ENCODE measurements around the gene CEP112. TPM values are rescaled to one million over a fixed set of nuclear protein-coding genes. Genes with fewer than 3 reads are reported as not detected.

CEP112 gene
- total RNA-seq, 6 experiments from 2014 or later: 5.3 to 7.7 (median 6.9) TPM

DNA sequence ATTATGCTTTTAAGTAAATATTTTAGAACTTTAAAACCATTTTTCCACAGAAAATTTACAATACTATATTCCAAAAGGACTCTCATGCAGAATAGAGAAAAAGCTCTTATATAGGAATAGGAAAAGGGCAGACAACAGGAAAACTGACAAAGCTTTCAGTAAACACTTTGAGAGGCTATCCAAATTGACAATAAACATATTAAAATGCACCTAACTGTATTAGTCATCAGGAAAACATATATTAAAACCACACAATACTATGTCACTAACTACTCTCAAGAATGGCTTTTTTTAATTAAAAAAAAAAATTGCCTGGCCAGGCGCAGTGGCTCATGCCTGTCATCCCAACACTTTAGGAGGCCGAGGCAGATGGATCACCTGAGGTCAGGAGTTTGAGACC is 77.3 kb downstream of the CEP112 start:
- no peak overlapping the region for H3K27ac Mint-ChIP-seq
- no peak for DNase-seq
- no peak overlapping the region for H3K4me3 Mint-ChIP-seq
- no peaks in the 10 kb centered on the region; the same call in 1 of the 2 replicates for H3K9me3 Mint-ChIP-seq
- H3K4me1 Mint-ChIP-seq (ENCODE audit: low read depth): peaks cover 16% of the 10 kb centered on the region
- H3K27me3 Mint-ChIP-seq (ENCODE audit: insufficient read depth): no peaks in the 10 kb centered on the region
- no peak for TF ChIP-seq CTCF (IDR thresholded peaks at IDR 0.05)
- H3K36me3 Mint-ChIP-seq (ENCODE audit: low read depth): no peaks in the 10 kb centered on the region

DNA sequence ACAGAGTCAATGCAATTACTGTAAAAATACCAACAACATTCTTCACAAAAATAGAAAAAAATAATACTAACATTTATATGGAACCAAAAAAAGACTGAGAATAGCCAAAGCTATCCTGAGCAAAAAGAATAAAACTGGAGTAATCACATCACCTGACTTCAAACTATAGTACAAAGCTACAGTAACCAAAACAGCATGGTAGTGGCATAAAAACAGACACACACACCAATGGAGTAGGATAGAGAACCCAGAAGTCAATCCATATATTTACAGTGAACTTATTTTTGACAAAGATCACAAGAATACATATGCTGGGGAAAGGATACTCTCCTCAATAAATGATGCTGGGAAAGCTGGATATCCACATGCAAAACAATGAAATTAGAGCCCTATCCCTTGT is 84.2 kb downstream of the CEP112 start:
- H3K4me3 Mint-ChIP-seq: no peak overlapping the region
- no peaks in the 10 kb centered on the region for H3K27me3 Mint-ChIP-seq (ENCODE audit: insufficient read depth)
- TF ChIP-seq CTCF (IDR thresholded peaks at IDR 0.05): no peak
- H3K9me3 Mint-ChIP-seq: peaks cover 7% of the 10 kb centered on the region; the same call in 1 of the 2 replicates
- H3K4me1 Mint-ChIP-seq (ENCODE audit: low read depth): no peaks in the 10 kb centered on the region
- H3K27ac Mint-ChIP-seq: no peak overlapping the region
- DNase-seq: no peak
- peaks cover 12% of the 10 kb centered on the region for H3K36me3 Mint-ChIP-seq (ENCODE audit: low read depth)

GRCh38 chr17:66098040-66098439 is 93.9 kb downstream of the CEP112 start:
- peaks cover 10% of the 10 kb centered on the region for H3K4me1 Mint-ChIP-seq (ENCODE audit: low read depth)
- no peak for TF ChIP-seq CTCF (IDR thresholded peaks at IDR 0.05)

DNA sequence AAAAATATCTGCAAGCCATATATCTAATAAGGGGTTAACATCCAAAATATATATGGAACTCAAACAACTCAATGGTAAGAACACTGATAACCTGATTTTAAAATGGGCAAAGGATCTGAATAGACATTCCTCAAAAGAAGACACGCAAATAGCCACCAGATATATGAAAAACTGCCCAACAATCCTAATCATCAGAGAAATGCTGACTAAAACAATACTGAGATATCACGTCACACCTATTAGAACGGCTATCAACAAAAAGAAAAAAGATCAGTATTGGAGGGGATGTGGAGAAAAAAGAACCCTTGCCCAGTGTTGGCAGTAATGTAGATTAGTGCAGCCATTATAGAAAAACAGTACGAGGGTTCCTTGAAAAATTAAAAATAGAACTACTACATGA is 97.2 kb downstream of the CEP112 start:
- Mint-ChIP-seq H3K4me3 (no peak overlapping the region), H3K27ac (no peak overlapping the region), H3K4me1 (ENCODE audit: low read depth) (peaks cover 10% of the 10 kb centered on the region), H3K36me3 (ENCODE audit: low read depth) (peaks cover 22% of the 10 kb centered on the region), H3K27me3 (ENCODE audit: insufficient read depth) (no peaks in the 10 kb centered on the region), H3K9me3 (peaks cover 1% of the 10 kb centered on the region; the same call in 1 of the 2 replicates)
- no peak for DNase-seq
- TF ChIP-seq CTCF (IDR thresholded peaks at IDR 0.05): no peak

More at GRCh38 chr17:66098040-66098439, 93.9 kb downstream of the CEP112 start:
- H3K36me3 Mint-ChIP-seq (ENCODE audit: low read depth): peaks cover 11% of the 10 kb centered on the region; the same call in 1 of the 2 replicates
- DNase-seq: peak; percentile 22
- H3K27me3 Mint-ChIP-seq (ENCODE audit: insufficient read depth): no peaks in the 10 kb centered on the region
- peaks cover 5% of the 10 kb centered on the region; the same call in 1 of the 2 replicates for H3K9me3 Mint-ChIP-seq
- H3K27ac Mint-ChIP-seq: no peak overlapping the region
- no peak overlapping the region for H3K4me3 Mint-ChIP-seq

DNA sequence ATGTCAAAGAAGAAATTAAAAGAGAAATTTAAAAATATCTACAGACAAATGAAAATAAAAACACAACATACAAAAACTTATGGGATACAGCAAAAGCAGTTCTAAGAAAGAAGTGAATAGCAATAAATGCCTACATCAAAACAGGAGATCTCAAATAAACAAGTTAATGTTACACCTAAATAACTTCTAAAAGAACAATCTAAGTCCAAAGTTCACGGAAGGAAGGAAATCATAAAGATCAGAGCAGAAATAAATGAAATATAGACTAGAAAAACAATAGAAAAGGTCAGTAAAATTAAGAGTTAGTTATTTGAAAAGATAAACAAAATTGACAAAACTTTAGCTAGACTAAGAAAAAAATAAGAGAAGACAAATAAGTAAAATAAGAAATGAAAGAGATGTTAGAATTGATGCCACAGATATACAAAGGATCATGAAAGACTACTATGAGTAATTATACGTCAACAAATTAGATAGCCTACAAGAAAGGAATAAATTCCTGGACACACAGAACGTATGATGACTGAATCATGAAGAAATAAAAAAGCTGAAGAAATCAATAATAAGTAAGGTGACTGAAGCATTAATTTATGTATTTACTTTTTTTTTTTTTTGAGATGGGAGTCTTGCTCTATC is 100.4 kb downstream of the CEP112 start:
- H3K9me3 Mint-ChIP-seq: peaks cover 10% of the 10 kb centered on the region; the same call in 1 of the 2 replicates
- H3K27me3 Mint-ChIP-seq (ENCODE audit: insufficient read depth): no peaks in the 10 kb centered on the region
- H3K36me3 Mint-ChIP-seq (ENCODE audit: low read depth): peaks cover 31% of the 10 kb centered on the region
- H3K4me3 Mint-ChIP-seq: no peak overlapping the region
- H3K27ac Mint-ChIP-seq: no peak overlapping the region
- DNase-seq: no peak
- TF ChIP-seq CTCF (IDR thresholded peaks at IDR 0.05): no peak
- H3K4me1 Mint-ChIP-seq (ENCODE audit: low read depth): peaks cover 6% of the 10 kb centered on the region

All from HFFc6 (cell line).